Measurements from ENCODE around the gene ACY1.
"Not testable (repeated sequence)": the region's sequence is repeated elsewhere in the genome, so short reads cannot be mapped to it uniquely, and the experiment has no call there.

Gene ACY1

DNA sequence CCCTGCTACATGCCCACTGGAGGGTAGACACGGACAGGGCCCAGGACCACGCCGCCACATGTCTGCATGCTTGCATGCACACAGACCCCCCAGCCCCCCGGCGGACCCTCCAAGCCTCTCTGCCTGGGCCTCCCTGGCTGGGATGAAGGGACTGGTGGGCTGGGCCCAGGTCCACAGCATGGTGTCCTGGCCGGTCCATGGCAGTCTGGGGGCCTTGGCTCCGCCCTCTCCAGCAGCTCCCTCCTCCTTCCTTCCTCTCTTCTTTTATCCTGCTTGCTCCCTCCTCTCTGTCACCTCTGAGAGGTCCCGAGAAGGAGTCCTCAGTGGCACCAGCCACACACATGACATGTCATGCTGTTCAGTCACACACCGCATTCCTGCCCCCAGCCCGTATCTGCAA, 48.6 kb downstream of the ACY1 start:
- TF ChIP-seq PPARA (CRISPR knock-in tag; IDR thresholded peaks at IDR 0.05; ENCODE audit: borderline replicate concordance) (no peak), ARNTL (CRISPR knock-in tag; IDR thresholded peaks at IDR 0.05; ENCODE audit: borderline replicate concordance, low read depth) (no peak), ESRRG (CRISPR knock-in tag; IDR thresholded peaks at IDR 0.05) (no peak), ZNF565 (CRISPR knock-in tag; conservative IDR thresholded peaks at IDR 0.05; ENCODE audit: low read depth) (no peak), TOX (CRISPR knock-in tag; IDR thresholded peaks at IDR 0.05; ENCODE audit: borderline replicate concordance) (no peak), GLIS3 (CRISPR knock-in tag; IDR thresholded peaks at IDR 0.05) (no peak), ZNF8 (CRISPR knock-in tag; IDR thresholded peaks at IDR 0.05) (no peak), ZFP30 (CRISPR knock-in tag; IDR thresholded peaks at IDR 0.05) (no peak)
- TF ChIP-seq, protein P1, sequence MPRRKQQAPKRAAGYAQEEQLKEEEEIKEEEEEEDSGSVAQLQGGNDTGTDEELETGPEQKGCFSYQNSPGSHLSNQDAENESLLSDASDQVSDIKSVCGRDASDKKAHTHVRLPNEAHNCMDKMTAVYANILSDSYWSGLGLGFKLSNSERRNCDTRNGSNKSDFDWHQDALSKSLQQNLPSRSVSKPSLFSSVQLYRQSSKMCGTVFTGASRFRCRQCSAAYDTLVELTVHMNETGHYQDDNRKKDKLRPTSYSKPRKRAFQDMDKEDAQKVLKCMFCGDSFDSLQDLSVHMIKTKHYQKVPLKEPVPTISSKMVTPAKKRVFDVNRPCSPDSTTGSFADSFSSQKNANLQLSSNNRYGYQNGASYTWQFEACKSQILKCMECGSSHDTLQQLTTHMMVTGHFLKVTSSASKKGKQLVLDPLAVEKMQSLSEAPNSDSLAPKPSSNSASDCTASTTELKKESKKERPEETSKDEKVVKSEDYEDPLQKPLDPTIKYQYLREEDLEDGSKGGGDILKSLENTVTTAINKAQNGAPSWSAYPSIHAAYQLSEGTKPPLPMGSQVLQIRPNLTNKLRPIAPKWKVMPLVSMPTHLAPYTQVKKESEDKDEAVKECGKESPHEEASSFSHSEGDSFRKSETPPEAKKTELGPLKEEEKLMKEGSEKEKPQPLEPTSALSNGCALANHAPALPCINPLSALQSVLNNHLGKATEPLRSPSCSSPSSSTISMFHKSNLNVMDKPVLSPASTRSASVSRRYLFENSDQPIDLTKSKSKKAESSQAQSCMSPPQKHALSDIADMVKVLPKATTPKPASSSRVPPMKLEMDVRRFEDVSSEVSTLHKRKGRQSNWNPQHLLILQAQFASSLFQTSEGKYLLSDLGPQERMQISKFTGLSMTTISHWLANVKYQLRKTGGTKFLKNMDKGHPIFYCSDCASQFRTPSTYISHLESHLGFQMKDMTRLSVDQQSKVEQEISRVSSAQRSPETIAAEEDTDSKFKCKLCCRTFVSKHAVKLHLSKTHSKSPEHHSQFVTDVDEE (CRISPR knock-in tag; IDR thresholded peaks at IDR 0.05), result no peak
- TF ChIP-seq, protein P2, sequence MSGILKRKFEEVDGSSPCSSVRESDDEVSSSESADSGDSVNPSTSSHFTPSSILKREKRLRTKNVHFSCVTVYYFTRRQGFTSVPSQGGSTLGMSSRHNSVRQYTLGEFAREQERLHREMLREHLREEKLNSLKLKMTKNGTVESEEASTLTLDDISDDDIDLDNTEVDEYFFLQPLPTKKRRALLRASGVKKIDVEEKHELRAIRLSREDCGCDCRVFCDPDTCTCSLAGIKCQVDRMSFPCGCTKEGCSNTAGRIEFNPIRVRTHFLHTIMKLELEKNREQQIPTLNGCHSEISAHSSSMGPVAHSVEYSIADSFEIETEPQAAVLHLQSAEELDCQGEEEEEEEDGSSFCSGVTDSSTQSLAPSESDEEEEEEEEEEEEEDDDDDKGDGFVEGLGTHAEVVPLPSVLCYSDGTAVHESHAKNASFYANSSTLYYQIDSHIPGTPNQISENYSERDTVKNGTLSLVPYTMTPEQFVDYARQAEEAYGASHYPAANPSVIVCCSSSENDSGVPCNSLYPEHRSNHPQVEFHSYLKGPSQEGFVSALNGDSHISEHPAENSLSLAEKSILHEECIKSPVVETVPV (CRISPR knock-in tag; IDR thresholded peaks at IDR 0.05), result no peak
- TF ChIP-seq, protein P3, sequence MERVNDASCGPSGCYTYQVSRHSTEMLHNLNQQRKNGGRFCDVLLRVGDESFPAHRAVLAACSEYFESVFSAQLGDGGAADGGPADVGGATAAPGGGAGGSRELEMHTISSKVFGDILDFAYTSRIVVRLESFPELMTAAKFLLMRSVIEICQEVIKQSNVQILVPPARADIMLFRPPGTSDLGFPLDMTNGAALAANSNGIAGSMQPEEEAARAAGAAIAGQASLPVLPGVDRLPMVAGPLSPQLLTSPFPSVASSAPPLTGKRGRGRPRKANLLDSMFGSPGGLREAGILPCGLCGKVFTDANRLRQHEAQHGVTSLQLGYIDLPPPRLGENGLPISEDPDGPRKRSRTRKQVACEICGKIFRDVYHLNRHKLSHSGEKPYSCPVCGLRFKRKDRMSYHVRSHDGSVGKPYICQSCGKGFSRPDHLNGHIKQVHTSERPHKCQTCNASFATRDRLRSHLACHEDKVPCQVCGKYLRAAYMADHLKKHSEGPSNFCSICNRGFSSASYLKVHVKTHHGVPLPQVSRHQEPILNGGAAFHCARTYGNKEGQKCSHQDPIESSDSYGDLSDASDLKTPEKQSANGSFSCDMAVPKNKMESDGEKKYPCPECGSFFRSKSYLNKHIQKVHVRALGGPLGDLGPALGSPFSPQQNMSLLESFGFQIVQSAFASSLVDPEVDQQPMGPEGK (CRISPR knock-in tag; IDR thresholded peaks at IDR 0.05; ENCODE audit: borderline replicate concordance), result no peak
- no peak for ATAC-seq

DNA sequence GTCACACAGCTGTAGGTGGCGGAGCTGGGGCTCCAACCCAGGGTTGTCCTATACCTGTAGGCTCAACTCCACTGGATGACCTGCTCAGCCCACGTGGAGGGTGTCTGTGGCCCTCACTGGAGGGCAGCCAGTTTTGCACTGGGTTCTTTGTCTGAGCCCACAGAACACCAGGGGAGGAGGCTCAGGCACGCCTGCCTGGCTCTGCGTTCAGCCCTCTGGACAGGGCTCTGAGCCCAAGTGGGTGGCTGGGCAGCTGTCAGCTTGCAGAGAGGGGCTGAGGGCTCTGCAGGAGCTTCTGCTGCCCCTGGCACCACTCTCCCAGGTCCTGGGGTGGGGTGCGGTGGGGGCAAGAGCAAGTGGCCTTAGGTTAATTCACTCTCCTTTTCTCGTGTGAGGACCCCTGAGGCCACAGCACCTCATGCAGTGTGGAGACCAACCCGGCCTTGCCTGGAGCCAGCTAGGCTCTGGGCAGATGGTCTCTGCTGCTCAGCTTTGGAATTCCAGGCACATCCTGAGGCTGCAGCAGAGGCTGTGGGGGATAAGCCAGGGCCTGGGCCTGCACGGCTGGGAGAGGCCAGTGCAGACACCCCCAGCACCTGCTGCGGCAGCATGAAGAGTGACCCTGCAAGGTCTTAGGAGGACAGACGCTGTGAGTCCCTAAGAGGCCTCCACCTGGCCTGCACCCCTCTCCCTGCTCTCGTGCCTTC, 49.5 kb downstream of the ACY1 start:
- no peak; the same call in 2 of the 3 replicates for ATAC-seq
- TF ChIP-seq, protein P2 (CRISPR knock-in tag; IDR thresholded peaks at IDR 0.05), result no peak
- TF ChIP-seq, protein P1 (CRISPR knock-in tag; IDR thresholded peaks at IDR 0.05), result no peak
- TF ChIP-seq, protein P4, sequence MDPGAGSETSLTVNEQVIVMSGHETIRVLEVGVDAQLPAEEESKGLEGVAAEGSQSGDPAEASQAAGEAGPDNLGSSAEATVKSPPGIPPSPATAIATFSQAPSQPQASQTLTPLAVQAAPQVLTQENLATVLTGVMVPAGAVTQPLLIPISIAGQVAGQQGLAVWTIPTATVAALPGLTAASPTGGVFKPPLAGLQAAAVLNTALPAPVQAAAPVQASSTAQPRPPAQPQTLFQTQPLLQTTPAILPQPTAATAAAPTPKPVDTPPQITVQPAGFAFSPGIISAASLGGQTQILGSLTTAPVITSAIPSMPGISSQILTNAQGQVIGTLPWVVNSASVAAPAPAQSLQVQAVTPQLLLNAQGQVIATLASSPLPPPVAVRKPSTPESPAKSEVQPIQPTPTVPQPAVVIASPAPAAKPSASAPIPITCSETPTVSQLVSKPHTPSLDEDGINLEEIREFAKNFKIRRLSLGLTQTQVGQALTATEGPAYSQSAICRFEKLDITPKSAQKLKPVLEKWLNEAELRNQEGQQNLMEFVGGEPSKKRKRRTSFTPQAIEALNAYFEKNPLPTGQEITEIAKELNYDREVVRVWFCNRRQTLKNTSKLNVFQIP (CRISPR knock-in tag; IDR thresholded peaks at IDR 0.05; ENCODE audit: borderline replicate concordance, low read depth), result no peak
- no peak for TF ChIP-seq BACH2 (CRISPR knock-in tag; IDR thresholded peaks at IDR 0.05; ENCODE audit: borderline replicate concordance)
- TF ChIP-seq, protein P5, sequence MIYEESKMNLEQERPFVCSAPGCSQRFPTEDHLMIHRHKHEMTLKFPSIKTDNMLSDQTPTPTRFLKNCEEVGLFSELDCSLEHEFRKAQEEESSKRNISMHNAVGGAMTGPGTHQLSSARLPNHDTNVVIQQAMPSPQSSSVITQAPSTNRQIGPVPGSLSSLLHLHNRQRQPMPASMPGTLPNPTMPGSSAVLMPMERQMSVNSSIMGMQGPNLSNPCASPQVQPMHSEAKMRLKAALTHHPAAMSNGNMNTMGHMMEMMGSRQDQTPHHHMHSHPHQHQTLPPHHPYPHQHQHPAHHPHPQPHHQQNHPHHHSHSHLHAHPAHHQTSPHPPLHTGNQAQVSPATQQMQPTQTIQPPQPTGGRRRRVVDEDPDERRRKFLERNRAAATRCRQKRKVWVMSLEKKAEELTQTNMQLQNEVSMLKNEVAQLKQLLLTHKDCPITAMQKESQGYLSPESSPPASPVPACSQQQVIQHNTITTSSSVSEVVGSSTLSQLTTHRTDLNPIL (CRISPR knock-in tag; IDR thresholded peaks at IDR 0.05; ENCODE audit: low read depth), result no peak
- no peak for TF ChIP-seq TOX (CRISPR knock-in tag; IDR thresholded peaks at IDR 0.05; ENCODE audit: borderline replicate concordance)
- no peak for TF ChIP-seq ZC3H10 (CRISPR knock-in tag; IDR thresholded peaks at IDR 0.05)
- TF ChIP-seq CSDC2 (CRISPR knock-in tag; IDR thresholded peaks at IDR 0.05), result no peak
- TF ChIP-seq, protein P3 (CRISPR knock-in tag; IDR thresholded peaks at IDR 0.05; ENCODE audit: borderline replicate concordance), result no peak
- TF ChIP-seq ESRRG (CRISPR knock-in tag; IDR thresholded peaks at IDR 0.05), result no peak
- TF ChIP-seq ZNF8 (CRISPR knock-in tag; IDR thresholded peaks at IDR 0.05), result no peak
- no peak for TF ChIP-seq ZNF70 (CRISPR knock-in tag; IDR thresholded peaks at IDR 0.05)
- TF ChIP-seq ARNTL (CRISPR knock-in tag; IDR thresholded peaks at IDR 0.05; ENCODE audit: borderline replicate concordance, low read depth), result no peak
- no peak for TF ChIP-seq SNAI2 (CRISPR knock-in tag; IDR thresholded peaks at IDR 0.05)
- TF ChIP-seq ISL1 (CRISPR knock-in tag; IDR thresholded peaks at IDR 0.05), result no peak
- TF ChIP-seq GLIS3 (CRISPR knock-in tag; IDR thresholded peaks at IDR 0.05), result no peak
- TF ChIP-seq RARB (CRISPR knock-in tag; IDR thresholded peaks at IDR 0.05), result no peak
- TF ChIP-seq ZFP30 (CRISPR knock-in tag; IDR thresholded peaks at IDR 0.05), result no peak
- no peak for TF ChIP-seq OSR1 (CRISPR knock-in tag; IDR thresholded peaks at IDR 0.05)

DNA sequence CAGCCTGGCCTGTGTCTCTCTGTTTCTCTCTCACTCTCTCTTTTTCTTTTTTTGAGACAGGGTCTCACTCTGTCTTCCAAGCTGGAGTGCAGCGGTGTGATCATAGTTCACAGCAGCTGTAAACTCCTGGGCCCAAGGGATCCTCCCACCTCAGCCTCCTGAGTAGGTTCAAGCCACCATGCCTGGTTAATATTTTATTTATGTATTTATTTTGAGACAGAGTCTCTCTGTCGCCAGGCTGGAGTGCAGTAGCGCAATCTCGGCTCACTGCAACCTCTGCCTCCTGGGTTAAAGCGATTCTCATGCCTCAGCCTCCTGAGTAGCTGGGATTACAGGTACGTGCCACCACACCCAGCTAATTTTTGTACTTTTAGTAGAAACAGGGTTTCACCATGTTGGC, 50.4 kb downstream of the ACY1 start:
- ATAC-seq, result not testable (repeated sequence)
